K562 (cell line): ENCODE measurements around the gene NDOR1. TPM values are rescaled to one million over a fixed set of nuclear protein-coding genes. Genes with fewer than 3 reads are reported as not detected.

Experiments used
- BACH1 ChIP-seq: fragments of 200-800 bp; sonication (Bioruptor generic); IDR thresholded peaks from 2 replicates; pipeline ENCODE4 v1.6.1; 2016; ENCODE audit warnings: missing genetic modification characterization, missing compliant biosample characterization
- ETV1 ChIP-seq: fragments of 450-650 bp; conservative IDR thresholded peaks from 2 replicates; pipeline ENCODE4 v1.6.1; 2016; ENCODE audit warnings: missing genetic modification characterization, control low read depth, low read depth, missing compliant biosample characterization
- FOXM1 ChIP-seq, 2 experiments: fragments of 450-650 bp in 1 of 2; sonication (generic) in 1 of 2; formaldehyde crosslinking in 1 of 2; IDR thresholded peaks; 2 replicates each; pipeline versions ENCODE4 v1.6.1 to v1.9.0; 2017 to 2022; ENCODE audit warnings: low read depth in 2 of 2, mild to moderate bottlenecking in 2 of 2, missing genetic modification reagents in 1 of 2, moderate library complexity in 1 of 2
- GABPA ChIP-seq: fragments of 200-800 bp; sonication (Bioruptor generic); conservative IDR thresholded peaks from 2 replicates; pipeline ENCODE4 v1.6.1; 2016; ENCODE audit warnings: low read depth, missing genetic modification characterization, missing compliant biosample characterization
- HDGF ChIP-seq: fragments of 450-650 bp; IDR thresholded peaks from 2 replicates; pipeline ENCODE4 v1.6.1; 2016
- HNRNPLL ChIP-seq: fragments of 200-400 bp; formaldehyde crosslinking; IDR thresholded peaks from 2 replicates; pipeline ENCODE4 v1.6.1; 2017; ENCODE audit warnings: low read length, low read depth, mild to moderate bottlenecking; ENCODE audit not compliant: poor library complexity, severe bottlenecking
- ILK ChIP-seq: fragments of 450-650 bp; IDR thresholded peaks from 2 replicates; pipeline ENCODE4 v1.6.1; 2016; ENCODE audit warnings: missing genetic modification characterization, low read depth, mild to moderate bottlenecking, missing compliant biosample characterization, moderate library complexity, borderline replicate concordance
- KDM5B ChIP-seq: fragments of 200-600 bp; sonication (generic); IDR thresholded peaks from 2 replicates; pipeline ENCODE4 v1.6.1; 2012; ENCODE audit warnings: low read depth, mild to moderate bottlenecking, moderate library complexity, low read length, control low read depth, inconsistent platforms; ENCODE audit not compliant: insufficient replicate concordance
- KLF13 ChIP-seq: fragments of 450-650 bp; IDR thresholded peaks from 2 replicates; pipeline ENCODE4 v1.6.1; 2016; ENCODE audit warnings: missing genetic modification characterization, low read depth, mild to moderate bottlenecking, missing compliant biosample characterization, moderate library complexity, borderline replicate concordance
- L3MBTL2 ChIP-seq: fragments of 450-650 bp; IDR thresholded peaks from 2 replicates; pipeline ENCODE4 v1.6.1; 2016; ENCODE audit warnings: mild to moderate bottlenecking, moderate library complexity
- MBD2 ChIP-seq: sonication (generic); IDR thresholded peaks from 2 replicates; pipeline ENCODE4 v1.6.1; 2016; ENCODE audit warnings: low read depth, borderline replicate concordance
- PHF8 ChIP-seq: fragments of 200-600 bp; sonication (generic); IDR thresholded peaks from 2 replicates; pipeline ENCODE4 v1.6.1; 2012; ENCODE audit warnings: mixed run types, mild to moderate bottlenecking, inconsistent platforms, low read length, moderate library complexity, borderline replicate concordance
- PURB ChIP-seq: sonication (generic); formaldehyde crosslinking; IDR thresholded peaks from 2 replicates; pipeline ENCODE4 v1.9.0; 2021; ENCODE audit warnings: low read depth, mild to moderate bottlenecking, missing genetic modification reagents
- RFX1 ChIP-seq: fragments of 450-650 bp; IDR thresholded peaks from 2 replicates; pipeline ENCODE4 v1.6.1; 2016; ENCODE audit warnings: mild to moderate bottlenecking, moderate library complexity
- TRIM24 ChIP-seq, 2 experiments: fragments of 450-650 bp; IDR thresholded peaks; 2 replicates each; pipeline ENCODE4 v1.6.1; 2016
- TRIM28 ChIP-seq: fragments of 450-650 bp; IDR thresholded peaks from 2 replicates; pipeline ENCODE4 v1.6.1; 2017
- ZKSCAN1 ChIP-seq: fragments of 150-350 bp; IDR thresholded peaks from 2 replicates; pipeline ENCODE4 v1.6.1; 2016; ENCODE audit warnings: low read depth, low read length
- ZNF121 ChIP-seq: sonication (generic); formaldehyde crosslinking; conservative IDR thresholded peaks from 2 replicates; pipeline ENCODE4 v1.8.0; 2022; ENCODE audit warnings: missing genetic modification reagents
- ZNF174 ChIP-seq: fragments of 250-450 bp; sonication (Bioruptor Pico); IDR thresholded peaks from 2 replicates; pipeline ENCODE4 v1.4.0; 2020; ENCODE audit warnings: mild to moderate bottlenecking
- ZNF780A ChIP-seq: fragments of 250-450 bp; sonication (Bioruptor Pico); IDR thresholded peaks from 2 replicates; pipeline ENCODE4 v1.5.0; 2021; ENCODE audit warnings: mild to moderate bottlenecking
- polyA plus RNA-seq, 8 experiments: library from polyadenylated mRNA; depleted of rRNA in 4 of 8; stranded (reverse) in 5 of 8; unstranded in 3 of 8; fragments of >200 nt; fragmentation: Nextera tagmentation in 2 of 8; fragmentation: Illumina TruSeq in 1 of 8; extraction: Ambion mirVana in 2 of 8; extraction: Trizol in 1 of 8; gene quantifications; 2 replicates each; pipeline versions ENCODE4 v1.2.1 to v1.2.3, GENCODE V29; 2011 to 2014; ENCODE audit warnings: inconsistent platforms in 1 of 8, missing spikeins in 1 of 8
- total RNA-seq, 7 experiments: library from RNA; depleted of rRNA in 6 of 7; stranded (reverse); fragments of >200 nt in 6 of 7; fragmentation: Illumina TruSeq in 2 of 7; extraction: Trizol in 2 of 7; gene quantifications; 2 replicates each; pipeline versions ENCODE4 v1.2.1 to v1.2.3, GENCODE V29; 2011 to 2021; ENCODE audit warnings: low replicate concordance in 1 of 7
- TF ChIP-seq, protein P1 (sequence below): fragments of 450-650 bp; formaldehyde crosslinking; IDR thresholded peaks from 2 replicates; pipeline ENCODE4 v1.4.0; 2020; ENCODE audit warnings: mild to moderate bottlenecking, moderate library complexity
- TF ChIP-seq, protein P2 (sequence below), 2 experiments: fragments of 150-350 bp in 1 of 2; IDR thresholded peaks; 2 replicates each; pipeline ENCODE4 v1.6.1; 2012 to 2016; ENCODE audit warnings: low read depth in 2 of 2, low read length in 2 of 2, mild to moderate bottlenecking in 1 of 2, moderate library complexity in 1 of 2

The NDOR1 gene
- total and polyA plus RNA-seq, 9 of the 15 experiments (the other 6 are each of a cell fraction or from before 2014, with no cell fraction given), result 0.06 to 36.9 (median 6.9) TPM

- TF ChIP-seq ILK (tag) (no peak), ETV1 (tag) (peak; percentile 54), L3MBTL2 (peak; percentile 70; the same call in 1 of the 2 replicates), HDGF (peak; percentile 19; the same call in 1 of the 2 replicates), GABPA (tag) (peak; percentile 86), ZNF174 (CRISPR knock-in tag) (no peak), FOXM1 (IDR thresholded peaks at IDR 0.05; ENCODE audit: low read depth) (no peak), FOXM1 (CRISPR knock-in tag; IDR thresholded peaks at IDR 0.05; ENCODE audit: low read depth) (0 out of 2 replicates have a peak, but pooled peaks have one; percentile 66), ZNF780A (CRISPR knock-in tag) (no peak), HNRNPLL (peak; percentile 31), TRIM28 (0 out of 2 replicates have a peak, but pooled peaks have one; percentile 16), PHF8 (peak; percentile 55; the same call in 1 of the 2 replicates), KDM5B (peak; percentile 56), BACH1 (tag) (no peak), ZKSCAN1 (0 out of 2 replicates have a peak, but pooled peaks have one; percentile 47), KLF13 (tag) (peak; percentile 91), TRIM24 (IDR thresholded peaks at IDR 0.05) (peak in 1 of 2 experiments; percentile 46; a peak in 2 of 4 replicates), PURB (CRISPR knock-in tag) (no peak), MBD2 (no peak), ZNF121 (CRISPR knock-in tag) (no peak), RFX1 (no peak)
- TF ChIP-seq, protein P1, sequence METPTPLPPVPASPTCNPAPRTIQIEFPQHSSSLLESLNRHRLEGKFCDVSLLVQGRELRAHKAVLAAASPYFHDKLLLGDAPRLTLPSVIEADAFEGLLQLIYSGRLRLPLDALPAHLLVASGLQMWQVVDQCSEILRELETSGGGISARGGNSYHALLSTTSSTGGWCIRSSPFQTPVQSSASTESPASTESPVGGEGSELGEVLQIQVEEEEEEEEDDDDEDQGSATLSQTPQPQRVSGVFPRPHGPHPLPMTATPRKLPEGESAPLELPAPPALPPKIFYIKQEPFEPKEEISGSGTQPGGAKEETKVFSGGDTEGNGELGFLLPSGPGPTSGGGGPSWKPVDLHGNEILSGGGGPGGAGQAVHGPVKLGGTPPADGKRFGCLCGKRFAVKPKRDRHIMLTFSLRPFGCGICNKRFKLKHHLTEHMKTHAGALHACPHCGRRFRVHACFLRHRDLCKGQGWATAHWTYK (CRISPR knock-in tag), result 0 out of 2 replicates have a peak, but pooled peaks have one; percentile 38
- TF ChIP-seq, protein P2, sequence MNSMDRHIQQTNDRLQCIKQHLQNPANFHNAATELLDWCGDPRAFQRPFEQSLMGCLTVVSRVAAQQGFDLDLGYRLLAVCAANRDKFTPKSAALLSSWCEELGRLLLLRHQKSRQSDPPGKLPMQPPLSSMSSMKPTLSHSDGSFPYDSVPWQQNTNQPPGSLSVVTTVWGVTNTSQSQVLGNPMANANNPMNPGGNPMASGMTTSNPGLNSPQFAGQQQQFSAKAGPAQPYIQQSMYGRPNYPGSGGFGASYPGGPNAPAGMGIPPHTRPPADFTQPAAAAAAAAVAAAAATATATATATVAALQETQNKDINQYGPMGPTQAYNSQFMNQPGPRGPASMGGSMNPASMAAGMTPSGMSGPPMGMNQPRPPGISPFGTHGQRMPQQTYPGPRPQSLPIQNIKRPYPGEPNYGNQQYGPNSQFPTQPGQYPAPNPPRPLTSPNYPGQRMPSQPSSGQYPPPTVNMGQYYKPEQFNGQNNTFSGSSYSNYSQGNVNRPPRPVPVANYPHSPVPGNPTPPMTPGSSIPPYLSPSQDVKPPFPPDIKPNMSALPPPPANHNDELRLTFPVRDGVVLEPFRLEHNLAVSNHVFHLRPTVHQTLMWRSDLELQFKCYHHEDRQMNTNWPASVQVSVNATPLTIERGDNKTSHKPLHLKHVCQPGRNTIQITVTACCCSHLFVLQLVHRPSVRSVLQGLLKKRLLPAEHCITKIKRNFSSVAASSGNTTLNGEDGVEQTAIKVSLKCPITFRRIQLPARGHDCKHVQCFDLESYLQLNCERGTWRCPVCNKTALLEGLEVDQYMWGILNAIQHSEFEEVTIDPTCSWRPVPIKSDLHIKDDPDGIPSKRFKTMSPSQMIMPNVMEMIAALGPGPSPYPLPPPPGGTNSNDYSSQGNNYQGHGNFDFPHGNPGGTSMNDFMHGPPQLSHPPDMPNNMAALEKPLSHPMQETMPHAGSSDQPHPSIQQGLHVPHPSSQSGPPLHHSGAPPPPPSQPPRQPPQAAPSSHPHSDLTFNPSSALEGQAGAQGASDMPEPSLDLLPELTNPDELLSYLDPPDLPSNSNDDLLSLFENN (IDR thresholded peaks at IDR 0.05; ENCODE audit: low read depth in 2 of 2, low read length in 2 of 2), result 0 out of 4 replicates have a peak, but pooled peaks of 1 of the 2 experiments have one; percentile 9
These were observed 12.0 kb downstream of the NDOR1 start (continued) for GRCh38 chr9:137217276-137218211.
